HEK293 (cell line): ENCODE data around the gene IER3IP1.
"Not testable (repeated sequence)": the region's sequence is repeated elsewhere in the genome, so short reads cannot be mapped to it uniquely, and the experiment has no call there.

Source experiments
- CTCF ChIP-seq: fragments of 450-650 bp; formaldehyde crosslinking; IDR thresholded peaks from 2 replicates; pipeline ENCODE4 v1.5.1; 2016; ENCODE audit warnings: missing biosample characterization, missing genetic modification characterization
- ZNF155 ChIP-seq: fragments of 450-650 bp; formaldehyde crosslinking; IDR thresholded peaks from 2 replicates; pipeline ENCODE4 v1.5.1; 2016; ENCODE audit warnings: missing biosample characterization, missing genetic modification characterization
- ZNF274 ChIP-seq, 2 experiments: fragments of 200-500 bp in 1 of 2; fragments of 450-650 bp in 1 of 2; sonication (Bioruptor generic) in 1 of 2; formaldehyde crosslinking in 1 of 2; IDR thresholded peaks; 2 replicates each; pipeline versions ENCODE4 v1.5.1 to v1.6.1; 2014 to 2016; ENCODE audit warnings: borderline replicate concordance in 1 of 2, inconsistent platforms in 1 of 2, low read length in 1 of 2, missing biosample characterization in 1 of 2, missing genetic modification characterization in 1 of 2
- ZNF548 ChIP-seq: fragments of 450-650 bp; formaldehyde crosslinking; IDR thresholded peaks from 2 replicates; pipeline ENCODE4 v1.5.1; 2016; ENCODE audit warnings: missing biosample characterization, missing genetic modification characterization
- ZNF624 ChIP-seq: fragments of 450-650 bp; formaldehyde crosslinking; IDR thresholded peaks from 2 replicates; pipeline ENCODE4 v1.5.1; 2017; ENCODE audit warnings: missing biosample characterization, missing genetic modification characterization
- ZNF747 ChIP-seq: fragments of 450-650 bp; formaldehyde crosslinking; IDR thresholded peaks from 2 replicates; pipeline ENCODE4 v1.5.1; 2016; ENCODE audit warnings: missing biosample characterization, missing genetic modification characterization

- not testable (repeated sequence) for TF ChIP-seq ZNF548; ZNF624; CTCF (tag by site-specific recombination); ZNF274 (IDR thresholded peaks at IDR 0.05; ENCODE audit: low read length); ZNF274 (tag by site-specific recombination; IDR thresholded peaks at IDR 0.05; ENCODE audit: borderline replicate concordance); ZNF155 (tag by site-specific recombination); ZNF747 (tag by site-specific recombination)
Measured at GRCh38 chr18:47158404-47158803, 17.8 kb downstream of the IER3IP1 start.
